HG03097 (cell line): ENCODE results near the gene PRDM8.
A peak's percentile ranks its signal among the peaks of the same experiment; 100 is the strongest.
"Not testable (repeated sequence)": the region's sequence is repeated elsewhere in the genome, so short reads cannot be mapped to it uniquely, and the experiment has no call there.

Source experiments
- ATAC-seq: cut with Tn5 transposase; IDR thresholded peaks from one replicate; pipeline ENCODE4 v1.9.1; 2021; ENCODE audit not compliant: unreplicated experiment, low FRiP score

Gene PRDM8

GRCh38 chr4:80196922-80197573 is at the start of gene PRDM8:
Gene PRDM8, plus strand, starts transcription at chr4:80197503. Its CDS starts 2,578 bp downstream, at chr4:80200081.
- no peak for ATAC-seq

DNA sequence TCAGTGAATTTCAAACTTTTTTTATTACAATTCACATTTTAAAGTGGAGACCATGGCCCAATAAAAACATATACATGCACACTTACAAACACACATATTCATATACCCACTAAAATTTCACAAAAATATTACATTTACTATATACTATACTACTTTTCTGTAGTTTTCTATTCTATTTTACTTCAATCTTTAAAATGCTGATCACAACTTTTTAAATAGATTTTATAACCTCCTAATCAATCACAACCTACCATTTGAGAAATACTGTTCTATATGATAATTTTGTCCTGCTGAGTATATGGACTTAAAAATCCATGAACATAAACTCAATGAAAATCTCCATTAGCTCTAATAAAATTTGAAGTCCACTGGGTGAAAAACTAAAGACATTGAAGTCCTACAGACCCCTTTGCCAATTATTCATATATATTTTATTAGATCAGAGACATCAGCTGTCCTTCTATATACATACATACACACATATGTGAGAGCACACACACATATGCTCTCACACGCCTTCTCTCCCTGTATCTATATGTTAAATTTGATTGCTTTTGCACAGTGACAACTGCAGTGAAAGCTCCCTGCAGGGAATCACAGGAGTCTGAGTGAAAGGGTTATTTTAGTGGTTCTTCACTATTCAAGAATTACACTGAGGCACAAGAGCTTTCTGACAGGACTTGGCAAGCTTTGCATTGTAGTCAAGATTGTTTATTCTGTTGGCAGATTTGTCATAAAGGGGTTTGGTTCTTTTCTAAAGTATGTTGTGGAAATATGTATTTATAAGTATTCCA is 46.7 kb upstream of the PRDM8 start:
- ATAC-seq = no peak

DNA sequence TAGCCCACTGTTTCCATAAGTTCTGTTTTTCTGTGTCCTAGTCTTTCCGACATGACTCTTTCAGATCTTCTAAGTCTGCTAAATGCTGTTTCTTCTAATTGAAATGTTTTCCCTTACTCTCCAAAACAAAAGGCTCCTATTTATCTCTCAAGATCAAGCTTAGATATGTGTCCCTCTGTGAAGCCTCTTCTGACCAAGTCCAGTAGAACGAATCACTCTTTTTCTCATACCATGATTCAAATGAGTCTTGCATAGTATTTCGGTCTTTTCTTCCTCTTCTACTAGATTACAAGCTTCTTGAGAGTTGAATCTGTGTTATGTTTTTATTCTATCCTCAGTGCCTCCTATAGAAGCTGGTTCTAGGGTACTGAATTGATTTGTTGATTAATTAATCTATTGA is 45.3 kb upstream of the PRDM8 start:
- no peak for ATAC-seq

GRCh38 chr4:80153874-80154544 is 43.3 kb upstream of the PRDM8 start:
- no peak for ATAC-seq

DNA sequence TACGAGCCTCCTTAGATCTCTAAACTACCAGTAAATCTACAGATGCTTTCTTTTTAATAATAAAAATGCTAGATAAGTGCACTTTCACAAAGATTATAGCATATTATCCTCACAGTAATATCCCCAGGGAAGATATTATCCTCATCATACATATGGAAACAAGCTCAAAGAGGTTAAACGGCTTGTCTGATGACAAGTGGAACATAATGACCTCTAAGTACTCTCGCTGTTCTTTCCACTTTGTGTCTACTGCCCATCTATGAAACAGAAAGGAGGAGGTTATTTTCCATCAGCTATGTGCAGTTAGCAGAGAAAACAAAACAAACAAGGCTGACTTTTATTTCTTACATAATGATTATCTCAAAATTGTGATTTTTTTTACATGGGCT is 42.8 kb upstream of the PRDM8 start:
- ATAC-seq = no peak

GRCh38 chr4:80155316-80155982 is 41.9 kb upstream of the PRDM8 start:
- ATAC-seq = no peak

GRCh38 chr4:80156410-80156809 is 40.9 kb upstream of the PRDM8 start:
- no peak for ATAC-seq

DNA sequence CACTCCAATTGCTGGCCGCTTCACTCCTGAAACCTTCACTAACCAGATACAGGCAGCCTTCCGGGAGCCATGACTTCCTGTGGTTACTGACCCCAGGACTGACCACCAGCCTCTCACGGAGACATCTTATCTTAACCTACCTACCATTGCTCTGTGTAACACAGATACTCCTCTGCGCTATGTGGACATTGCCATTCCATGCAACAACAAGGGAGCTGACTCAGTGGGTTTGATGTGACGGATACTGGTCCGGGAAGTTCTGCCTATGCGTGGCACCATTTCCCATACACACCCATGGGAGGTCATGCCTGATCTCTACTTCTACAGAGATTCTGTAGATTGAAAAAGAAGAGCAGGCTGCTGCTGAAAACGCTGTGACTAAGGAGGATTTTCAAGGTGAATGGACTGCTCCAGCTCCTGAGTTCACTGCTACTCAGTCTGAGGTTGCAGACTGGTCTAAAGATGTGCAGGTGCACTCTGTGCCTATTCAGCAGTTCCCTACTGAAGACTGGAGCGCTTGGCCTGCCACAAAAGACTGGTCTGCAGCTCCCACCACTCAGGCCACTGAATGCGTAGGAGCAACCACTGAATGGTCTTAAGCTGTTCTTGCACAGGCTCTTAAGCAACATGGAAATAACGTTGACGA is 35.8 kb upstream of the PRDM8 start:
- no peak for ATAC-seq

GRCh38 chr4:80162418-80162817 is 34.9 kb upstream of the PRDM8 start:
- no peak for ATAC-seq

DNA sequence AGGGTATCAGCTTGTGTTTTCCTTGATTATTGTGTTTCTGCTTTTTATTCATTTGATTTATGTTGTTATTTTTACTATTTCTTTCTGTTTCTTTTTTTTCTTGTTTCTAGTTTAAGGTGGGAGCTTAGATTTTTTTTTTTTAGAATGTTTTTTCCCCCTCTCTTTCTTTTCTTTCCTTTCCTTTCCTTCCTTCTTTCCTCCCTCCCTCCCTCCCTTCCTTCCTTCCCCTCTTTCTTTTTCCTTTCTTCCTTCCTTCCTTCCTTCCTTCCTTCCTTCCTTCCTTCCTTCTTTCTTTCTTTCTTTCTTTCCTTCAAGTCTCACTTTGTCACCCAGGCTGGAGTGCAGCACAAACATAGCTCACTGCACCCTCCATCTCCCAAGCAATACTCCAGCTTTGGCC is 31.4 kb upstream of the PRDM8 start:
- no peak for ATAC-seq

- no peak for ATAC-seq
Observed at GRCh38 chr4:80171251-80171650, 26.1 kb upstream of the PRDM8 start.

GRCh38 chr4:80171656-80172055 is 25.6 kb upstream of the PRDM8 start:
- ATAC-seq = peak; percentile 20

GRCh38 chr4:80172203-80172602 is 25.1 kb upstream of the PRDM8 start:
- ATAC-seq = peak; percentile 51

DNA sequence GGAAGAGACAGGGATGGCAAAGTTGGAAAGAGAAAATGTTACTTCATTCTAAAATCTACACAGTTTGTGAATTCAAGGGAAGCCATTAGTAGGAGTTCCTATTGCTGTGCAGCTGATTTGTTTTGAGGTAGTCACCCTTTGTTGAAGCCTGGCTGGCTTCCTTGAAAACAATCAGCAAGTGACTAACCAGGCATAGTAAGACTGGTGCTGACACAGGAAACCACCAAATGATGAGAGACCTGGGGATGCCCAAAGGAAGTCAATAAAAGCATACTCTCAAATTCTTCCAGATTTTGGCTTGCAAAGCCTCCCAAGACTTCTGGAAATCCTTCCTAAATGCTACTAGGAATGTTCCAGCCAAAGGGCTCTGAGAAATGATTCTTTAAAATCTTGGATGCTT is 23.9 kb upstream of the PRDM8 start:
- peak; percentile 92 for ATAC-seq

DNA sequence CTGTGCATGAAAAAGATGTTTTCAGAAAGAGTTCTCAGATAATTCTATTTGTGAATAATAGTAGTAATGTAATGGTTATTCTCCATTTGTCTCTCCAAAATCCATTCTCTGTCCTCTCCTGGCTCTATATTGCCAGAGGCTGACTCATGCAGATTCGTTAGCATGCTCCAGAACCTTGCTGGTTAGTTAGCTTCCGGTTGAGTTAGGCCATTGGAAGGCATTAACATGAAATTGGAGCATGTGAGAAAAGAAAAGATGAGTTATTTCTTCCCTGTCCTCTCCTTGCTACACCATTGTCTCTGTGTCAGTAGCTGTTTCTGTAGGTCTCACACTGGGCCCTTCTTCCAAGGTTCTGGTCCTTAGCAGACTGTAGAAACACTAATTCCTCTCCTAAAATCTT is 23.5 kb upstream of the PRDM8 start:
- ATAC-seq = no peak

GRCh38 chr4:80177793-80178192 is 19.5 kb upstream of the PRDM8 start:
- not testable (repeated sequence) for ATAC-seq

GRCh38 chr4:80178964-80179363 is 18.3 kb upstream of the PRDM8 start:
- no peak for ATAC-seq

GRCh38 chr4:80179637-80180161 is 17.6 kb upstream of the PRDM8 start:
- no peak for ATAC-seq

DNA sequence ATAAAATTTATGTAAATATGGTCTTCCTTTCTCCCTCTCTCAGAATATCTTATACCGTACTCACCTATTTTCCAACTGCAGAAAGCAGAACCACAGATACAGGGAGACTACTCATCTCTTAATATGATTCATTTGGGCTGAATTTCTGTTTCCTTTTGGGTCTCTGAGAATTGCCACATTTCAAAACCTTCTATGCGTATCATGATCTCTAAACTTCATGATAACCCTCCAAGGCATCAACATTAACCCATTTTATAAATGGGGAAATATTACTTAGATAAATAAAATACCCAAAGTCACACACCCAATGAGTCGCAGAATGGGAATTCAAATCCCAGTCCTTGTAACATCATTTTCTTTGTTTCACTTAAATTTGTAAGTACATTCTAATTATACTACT is 16.6 kb upstream of the PRDM8 start:
- ATAC-seq = no peak

DNA sequence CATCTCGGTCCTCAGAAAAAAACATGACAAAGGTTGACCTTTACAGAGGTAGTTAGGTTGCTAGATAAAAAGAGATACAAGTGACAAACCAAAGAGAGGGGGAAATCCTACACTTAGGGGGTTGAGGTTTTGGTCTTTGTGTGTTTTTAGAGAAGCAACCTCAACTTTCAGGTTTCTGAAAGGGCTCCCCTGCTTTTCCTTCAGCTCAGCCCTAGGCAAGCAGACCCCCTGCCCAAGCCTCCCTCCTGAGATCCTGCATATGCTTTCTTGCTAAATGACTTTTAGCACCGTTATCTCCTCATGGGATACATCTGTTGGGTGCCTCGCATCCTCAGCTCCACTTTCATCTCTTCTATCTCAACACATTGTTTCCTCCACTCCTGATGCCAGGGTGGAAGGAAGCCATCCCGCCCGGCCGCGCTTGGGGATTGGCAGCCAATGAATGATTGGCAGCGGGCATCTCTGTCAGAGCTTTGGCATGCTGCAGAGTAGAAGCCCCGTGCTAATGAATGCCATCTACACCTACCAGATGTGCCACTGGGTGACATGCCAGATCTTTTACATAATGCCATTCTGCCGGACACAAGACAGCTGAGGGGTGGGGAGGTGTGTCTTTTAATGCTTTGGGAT is 15.0 kb upstream of the PRDM8 start:
- no peak for ATAC-seq
